Raji (cell line): ENCODE data around the gene LARP4.

Experiments used
- POLR2A ChIP-seq: IDR thresholded peaks from 2 replicates; pipeline ENCODE4 v1.6.1; 2011; ENCODE audit warnings: low read depth, low read length, control low read depth; ENCODE audit not compliant: insufficient read depth

The LARP4 gene

DNA sequence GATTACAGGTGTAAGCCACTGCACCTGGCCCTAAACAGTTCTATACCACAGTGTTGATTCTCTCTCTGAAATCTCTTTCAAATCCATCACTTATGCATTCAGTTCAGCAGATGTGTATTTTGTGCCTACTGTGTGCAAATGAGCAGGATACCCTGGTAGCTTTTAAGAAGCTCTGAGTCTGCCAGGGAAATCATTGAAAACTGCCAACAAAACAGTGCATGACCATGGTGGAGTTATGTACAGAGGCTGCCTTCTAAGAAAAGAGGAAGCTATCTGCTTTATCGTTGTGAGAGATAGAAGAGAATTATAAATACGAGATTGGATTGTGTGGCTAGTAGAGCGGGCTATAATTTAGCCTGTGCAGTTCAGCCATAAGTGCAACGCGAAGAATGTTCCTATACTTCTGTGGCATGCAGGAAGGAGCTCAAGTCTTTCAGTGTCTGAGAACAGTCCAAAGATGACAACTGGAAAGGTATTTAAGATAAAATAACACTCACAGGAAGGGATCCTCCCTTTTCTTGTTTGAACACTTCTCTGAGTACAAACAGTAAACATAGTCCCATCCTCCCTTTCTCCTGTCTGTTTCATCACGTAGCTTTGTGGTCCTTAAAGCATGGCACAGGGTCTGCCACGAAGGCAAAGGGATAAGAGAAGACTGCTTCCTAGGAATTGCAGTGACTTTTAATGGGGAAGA is 108.4 kb downstream of the LARP4 start:
- no peak for TF ChIP-seq POLR2A

DNA sequence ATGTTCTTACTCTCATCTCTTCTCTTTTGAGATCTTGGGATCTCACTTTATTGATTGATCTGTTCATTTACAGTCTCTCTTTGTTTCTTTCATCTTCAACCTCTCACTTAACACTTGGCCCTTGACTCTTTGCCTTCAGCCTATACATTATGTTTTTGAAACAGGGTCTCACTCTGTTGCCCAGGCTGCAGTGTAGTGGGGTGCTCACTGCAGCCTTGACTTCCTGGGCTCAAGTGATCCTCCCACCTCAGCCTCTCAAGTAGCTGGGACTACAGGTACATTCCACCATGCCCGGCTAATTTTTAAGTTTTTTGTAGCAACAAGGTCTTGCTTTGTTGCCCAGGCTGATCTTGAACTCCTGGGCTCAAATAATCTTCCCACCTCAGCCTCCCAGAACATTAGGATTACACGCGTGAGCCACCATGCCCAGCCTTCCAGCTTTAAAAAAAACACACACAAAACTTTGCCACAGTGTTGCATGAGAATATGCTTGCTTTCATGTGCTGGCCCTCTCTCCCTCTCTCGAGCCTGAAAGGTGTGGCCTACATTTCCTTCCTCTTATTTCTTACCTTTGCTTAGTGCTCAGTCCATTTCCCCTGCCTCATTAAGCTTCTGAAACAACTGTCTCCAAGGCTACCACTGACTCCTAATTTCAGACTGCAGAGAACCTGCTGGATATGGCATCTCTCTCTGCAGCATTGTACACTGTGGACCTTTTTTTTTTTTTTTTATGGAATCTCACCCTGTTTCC is 114.0 kb downstream of the LARP4 start:
- no peak for TF ChIP-seq POLR2A

- no peak for TF ChIP-seq POLR2A
Observed at GRCh38 chr12:50515587-50515986, 114.9 kb downstream of the LARP4 start.

DNA sequence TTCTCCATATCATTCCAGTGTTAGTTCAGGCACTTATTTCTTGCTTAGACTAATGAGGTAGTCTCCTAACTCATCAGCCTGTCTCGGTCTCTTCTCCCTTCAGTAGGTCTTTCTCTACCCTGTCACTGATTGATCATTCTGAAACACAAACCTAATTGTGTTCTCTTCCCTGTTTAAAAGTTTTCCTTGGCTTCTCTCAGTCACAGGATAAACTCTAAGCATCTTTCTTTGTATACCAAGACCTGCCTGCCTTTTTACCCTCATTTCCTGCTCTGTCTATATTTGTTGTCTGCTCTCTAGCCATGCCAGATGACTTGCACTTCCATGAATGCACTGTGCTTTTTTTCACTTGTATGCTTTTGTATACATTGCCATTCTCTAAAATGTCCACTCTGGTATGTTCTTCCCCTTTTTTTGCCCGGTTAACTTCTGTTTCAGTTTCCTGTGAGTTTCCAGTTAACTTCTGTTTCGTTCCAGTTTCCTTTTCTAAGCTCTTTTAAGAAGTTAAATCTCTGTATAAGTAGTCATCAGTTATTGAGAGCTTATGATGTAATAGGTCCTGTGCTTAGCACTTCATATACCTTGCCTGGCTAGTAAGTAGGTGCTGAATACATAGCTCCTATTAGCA is 116.8 kb downstream of the LARP4 start:
- no peak for TF ChIP-seq POLR2A

GRCh38 chr12:50518090-50518489 is 117.4 kb downstream of the LARP4 start:
- TF ChIP-seq POLR2A, result no peak

- no peak for TF ChIP-seq POLR2A
Observed at GRCh38 chr12:50519353-50519752, 118.7 kb downstream of the LARP4 start.

DNA sequence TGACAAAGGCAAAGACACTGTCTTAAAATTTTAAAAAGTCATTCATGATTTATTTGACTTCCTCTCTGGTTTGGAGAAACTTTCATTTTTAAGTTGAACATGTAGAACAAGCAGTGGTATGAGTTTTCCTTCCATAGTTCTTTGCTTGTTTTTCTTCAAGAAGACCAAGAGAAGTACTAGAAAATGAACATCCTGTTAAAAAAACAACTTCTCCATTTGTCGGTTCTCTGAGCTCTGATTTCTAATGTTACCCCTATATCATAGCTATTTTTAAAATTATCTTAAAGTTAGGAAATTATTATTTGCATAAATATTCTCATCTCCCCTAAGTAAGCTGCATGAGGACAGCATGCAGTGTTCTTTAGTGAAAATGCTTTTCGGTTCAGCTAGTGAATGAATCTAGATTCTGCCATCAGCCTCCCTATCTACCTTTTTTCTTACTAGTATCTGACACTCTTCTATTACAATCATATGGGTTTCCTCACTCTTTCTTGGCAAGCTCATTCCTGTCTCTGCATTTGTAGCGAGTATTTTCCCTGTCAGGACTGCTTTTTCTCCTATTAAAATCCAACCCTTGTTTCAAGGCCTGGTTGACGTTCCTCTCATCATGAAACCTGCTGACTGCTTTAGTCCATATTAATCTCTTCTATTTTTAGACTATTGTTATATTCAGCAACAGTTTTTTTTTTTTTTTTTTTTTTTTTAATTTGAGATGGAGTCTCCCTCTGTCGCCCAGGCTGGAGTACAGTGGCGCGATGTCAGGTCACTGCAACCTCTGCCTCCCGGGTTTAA is 119.9 kb downstream of the LARP4 start:
- TF ChIP-seq POLR2A, result no peak

DNA sequence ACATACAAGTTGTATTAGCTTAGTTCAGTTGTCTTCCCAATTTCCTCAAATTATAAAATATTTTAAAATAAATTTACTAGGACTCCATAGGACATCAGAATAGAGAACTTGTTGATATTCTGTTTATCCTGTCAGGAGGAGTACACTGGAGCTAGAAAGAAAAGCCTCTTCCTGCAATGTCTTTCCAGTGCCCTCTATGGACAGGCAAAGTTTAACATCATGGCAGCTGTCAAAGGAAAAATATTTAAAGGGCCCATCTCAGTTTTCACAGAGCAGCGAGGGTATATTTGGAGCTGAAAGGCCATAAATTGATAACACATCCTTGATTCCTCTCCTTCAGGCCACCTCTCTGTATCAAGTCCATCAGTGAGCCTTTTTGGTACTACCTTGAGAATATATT is 123.1 kb downstream of the LARP4 start:
- no peak for TF ChIP-seq POLR2A

DNA sequence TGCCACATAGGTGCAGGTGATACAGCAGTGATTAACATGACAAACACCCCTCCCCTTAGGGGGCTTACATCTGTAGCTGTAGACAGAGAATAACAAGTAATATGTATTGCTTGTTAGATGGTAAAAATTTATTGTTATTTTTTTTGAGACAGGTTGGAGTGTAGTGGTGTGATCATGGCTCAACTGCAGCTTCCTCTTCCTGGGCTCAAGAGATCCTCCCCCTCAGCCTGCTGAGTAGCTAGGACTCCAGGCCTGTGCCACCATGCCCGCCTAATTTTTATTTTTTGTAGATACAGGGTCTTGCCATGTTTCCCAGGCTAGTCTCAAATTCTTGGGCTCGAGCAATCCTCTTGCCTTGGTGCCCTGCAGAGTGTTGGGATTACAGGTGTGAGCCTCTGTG is 123.9 kb downstream of the LARP4 start:
- TF ChIP-seq POLR2A, result no peak

GRCh38 chr12:50525422-50525821 is 124.7 kb downstream of the LARP4 start:
- TF ChIP-seq POLR2A, result no peak

GRCh38 chr12:50527359-50527726 is 126.7 kb downstream of the LARP4 start:
- TF ChIP-seq POLR2A, result no peak

DNA sequence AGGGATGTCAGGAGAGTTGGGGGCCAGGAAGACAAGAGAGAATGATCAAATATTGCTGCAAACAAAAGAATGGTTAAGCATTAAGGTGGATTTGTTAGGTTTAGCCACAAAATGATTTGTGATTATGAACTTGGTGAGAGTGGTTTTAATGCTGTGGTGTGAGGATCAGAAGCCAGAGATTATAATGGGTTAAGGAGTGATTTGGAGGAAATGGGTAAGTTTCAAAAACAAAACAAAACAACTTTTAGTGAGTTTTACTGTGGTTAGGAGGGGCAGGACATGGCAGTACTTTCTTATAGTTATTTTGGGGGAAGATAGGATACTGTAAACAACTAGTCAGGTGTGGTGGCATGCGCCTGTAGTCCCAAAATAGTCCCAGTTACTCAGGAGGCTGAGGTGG is 128.1 kb downstream of the LARP4 start:
- no peak for TF ChIP-seq POLR2A

DNA sequence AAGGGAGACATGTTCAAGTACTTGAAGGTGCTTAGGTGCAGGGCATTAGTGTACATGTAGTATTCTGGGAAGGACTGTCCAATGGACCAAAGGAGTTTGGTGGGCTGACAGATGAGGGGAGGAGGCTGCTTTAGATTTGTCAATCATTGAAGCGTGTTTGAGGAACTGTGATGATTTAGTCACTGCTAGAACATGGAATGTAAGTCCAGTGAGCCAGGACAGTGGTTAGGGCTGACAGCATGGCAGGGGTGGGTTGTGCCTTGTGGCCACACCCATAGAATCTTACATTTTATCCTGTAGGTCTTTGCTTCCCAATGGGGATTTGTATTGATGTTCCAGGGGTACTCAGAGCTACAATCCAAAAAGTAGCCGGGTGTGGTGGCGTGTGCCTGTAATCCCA is 128.7 kb downstream of the LARP4 start:
- TF ChIP-seq POLR2A, result no peak
